Stimulated activated CD8-positive, alpha-beta memory T cell treated with anti-CD3 and anti-CD28 coated beads, Interleukin-7, amount 100 ng/mL, for 48 hours (primary cell): ENCODE results near the gene TDRD10.
"Not testable (repeated sequence)": the region's sequence is repeated elsewhere in the genome, so short reads cannot be mapped to it uniquely, and the experiment has no call there.

Experiments used
- DNase-seq, 2 donors: peaks; one replicate each; pipeline ENCODE4 v3.0.0-alpha.2; 2020; ENCODE audit warnings: low read depth in 1 of 2; ENCODE audit errors: extremely low read depth in 1 of 2

TDRD10 gene

GRCh38 chr1:154479764-154480421, 22.1 kb upstream of the TDRD10 start:
- no peak for DNase-seq

- no peak for DNase-seq
Observed at GRCh38 chr1:154481053-154481452, 21.0 kb upstream of the TDRD10 start.

GRCh38 chr1:154483941-154484803, 17.8 kb upstream of the TDRD10 start:
- DNase-seq: no peak

- no peak for DNase-seq
Observed at GRCh38 chr1:154485106-154485505, 16.9 kb upstream of the TDRD10 start.

GRCh38 chr1:154485910-154486496, 16.0 kb upstream of the TDRD10 start:
- no peak for DNase-seq

- DNase-seq: not testable (repeated sequence)
Observed at GRCh38 chr1:154486756-154487155, 15.3 kb upstream of the TDRD10 start.

GRCh38 chr1:154488922-154489321, 13.1 kb upstream of the TDRD10 start:
- no peak for DNase-seq

GRCh38 chr1:154489695-154490274, 12.2 kb upstream of the TDRD10 start:
- no peak for DNase-seq

- no peak for DNase-seq
Observed at GRCh38 chr1:154490317-154490716, 11.7 kb upstream of the TDRD10 start.

- no peak for DNase-seq
Observed at GRCh38 chr1:154492115-154492514, 9.9 kb upstream of the TDRD10 start.

GRCh38 chr1:154493276-154493675, 8.7 kb upstream of the TDRD10 start:
- DNase-seq: no peak

GRCh38 chr1:154495496-154496273, 6.3 kb upstream of the TDRD10 start:
- no peak for DNase-seq

- DNase-seq: no peak
Observed at GRCh38 chr1:154496383-154496782, 5.6 kb upstream of the TDRD10 start.

GRCh38 chr1:154497026-154497806, 4.8 kb upstream of the TDRD10 start:
- no peak for DNase-seq

- no peak for DNase-seq
Observed at GRCh38 chr1:154499446-154499845, 2.6 kb upstream of the TDRD10 start.

- no peak for DNase-seq
Observed at GRCh38 chr1:154500533-154500932, 1.5 kb upstream of the TDRD10 start.

- DNase-seq: no peak
Observed at GRCh38 chr1:154501423-154502065, 475 bp upstream of the TDRD10 start.

GRCh38 chr1:154502744-154503115, 711 bp downstream of the TDRD10 start:
- DNase-seq: no peak

GRCh38 chr1:154503898-154504297, 1.9 kb downstream of the TDRD10 start:
- no peak for DNase-seq

GRCh38 chr1:154512760-154513159, 10.7 kb downstream of the TDRD10 start:
- no peak for DNase-seq
